Left colon (tissue), 2 donors: Measurements from ENCODE around the gene GLS2. TPM values are rescaled to one million over a fixed set of nuclear protein-coding genes. Genes with fewer than 3 reads are reported as not detected.
A peak's percentile ranks its signal among the peaks of the same experiment; 100 is the strongest.
"Not testable (repeated sequence)": the region's sequence is repeated elsewhere in the genome, so short reads cannot be mapped to it uniquely, and the experiment has no call there.

Experiments
- ATAC-seq: fragments of 200-7000 bp; cut with Tn5 transposase; one replicate; pipeline ENCODE4 v1.9.1; 2020; ENCODE audit warnings: mild to moderate bottlenecking, moderate library complexity
- DNase-seq, 2 donors: peaks; one replicate each; pipeline ENCODE4 v3.0.0-alpha.2; 2020
- intact Hi-C, 2 donors: fragments of 100-400 bp; cut with DNase I in 1 of 2; cut with micrococcal nuclease in 1 of 2; formaldehyde crosslinking; loops; one replicate each; pipeline versions ENCODE4 v1.11.2 to v1.14.0; 2022; cut with DNase I, micrococcal nuclease
- total RNA-seq, 2 donors: library from RNA; stranded (reverse); fragmentation: NEBNext Ultra II Directional; extraction: Animal tissue kit (Norgen Biotek cat#: 25700); gene quantifications; one replicate each; pipeline ENCODE4 v1.2.1, GENCODE V29; 2021
- donor health status: DM: no; HTN: no; CAD: no.
- donor health status: DM: yes; HTN: yes; CAD: no.

Gene GLS2
- total RNA-seq, 2 donors from 2014 or later, result 0.53 to 1.0 TPM

GRCh38 chr12:56496704-56497103 is 8.7 kb upstream of the GLS2 start:
- peak; percentile 49 to 55 for DNase-seq
- ATAC-seq, intact Hi-C loops: not testable (repeated sequence)

GRCh38 chr12:56494481-56494880 is 6.5 kb upstream of the GLS2 start:
- intact Hi-C loops, ATAC-seq, DNase-seq: not testable (repeated sequence)

GRCh38 chr12:56494106-56494415 is 6.1 kb upstream of the GLS2 start:
- ATAC-seq, DNase-seq, intact Hi-C loops: not testable (repeated sequence)

GRCh38 chr12:56493409-56494105 is 5.6 kb upstream of the GLS2 start:
- intact Hi-C loops, DNase-seq, ATAC-seq: not testable (repeated sequence)

GRCh38 chr12:56490360-56490759 is 2.4 kb upstream of the GLS2 start:
- ATAC-seq (no peak), DNase-seq (no peak)
- intact Hi-C loops, result no loop called here

GRCh38 chr12:56487448-56488040 is 417 bp downstream of the GLS2 start:
- intact Hi-C loops, result no loop called here
- DNase-seq (peak; percentile 38 to 41), ATAC-seq (peak; percentile 62)

- no peak for ATAC-seq
- no peak for DNase-seq
- intact Hi-C loops, result no loop called here
Observed at GRCh38 chr12:56486694-56487093, 1.3 kb downstream of the GLS2 start.

GRCh38 chr12:56484566-56484965 is 3.4 kb downstream of the GLS2 start:
- no peak for DNase-seq
- intact Hi-C loops, result no loop called here
- ATAC-seq, result no peak

GRCh38 chr12:56479625-56480024 is 8.3 kb downstream of the GLS2 start:
- intact Hi-C loops, result no loop called here
- DNase-seq (no peak), ATAC-seq (no peak)

- DNase-seq (no peak), ATAC-seq (no peak)
- intact Hi-C loops, result no loop called here
Observed at GRCh38 chr12:56477521-56478225, 10.3 kb downstream of the GLS2 start.

- intact Hi-C loops, result no loop called here
- peak; percentile 14 for ATAC-seq
- no peak for DNase-seq
Observed at GRCh38 chr12:56476972-56477432, 11.0 kb downstream of the GLS2 start.

- intact Hi-C loops, result no loop called here
- DNase-seq, result no peak
- ATAC-seq, result no peak
Observed at GRCh38 chr12:56476143-56476542, 11.8 kb downstream of the GLS2 start.

GRCh38 chr12:56474389-56474788 is 13.6 kb downstream of the GLS2 start:
- no peak for DNase-seq
- intact Hi-C loops, result no loop called here
- no peak for ATAC-seq

GRCh38 chr12:56469007-56469930 is 18.7 kb downstream of the GLS2 start:
- ATAC-seq, result peak; percentile 69
- DNase-seq, result peak; percentile 54
- intact Hi-C loops, result loop anchor here in 1 of 2 donors (10.0 kb wide), 1 partner anchor 154 kb away; the partner anchor contains the start of gene CNPY2

- peak; percentile 96 for ATAC-seq
- intact Hi-C loops, result loop anchor here in 1 of 2 donors (10.0 kb wide), 1 partner anchor 154 kb away; the partner anchor contains the start of gene CNPY2
Observed at GRCh38 chr12:56468216-56469006, 19.6 kb downstream of the GLS2 start, which contains the start of gene SPRYD4. Gene SPRYD4 (plus strand): TSS chr12:56468578. CDS start chr12:56468592, 14 bp downstream.

GRCh38 chr12:56462565-56462964 is 25.4 kb downstream of the GLS2 start:
- DNase-seq (no peak), ATAC-seq (no peak)
- intact Hi-C loops, result loop anchor here in 1 of 2 donors (10.0 kb wide), 1 partner anchor 148 kb away; the partner anchor contains the start of gene CNPY2

More at GRCh38 chr12:56468216-56469006, 19.6 kb downstream of the GLS2 start, which contains the start of gene SPRYD4:
- DNase-seq, result peak; percentile 92 to 95
